COLO668 (cell line): ENCODE results near the gene MYO1H.
"Not testable (repeated sequence)": the region's sequence is repeated elsewhere in the genome, so short reads cannot be mapped to it uniquely, and the experiment has no call there.

Experiments
- DNase-seq: peaks from one replicate; lab custom pipeline; 2025; ENCODE audit not compliant: unreplicated experiment; lab: John Stamatoyannopoulos, UW

Gene MYO1H

GRCh38 chr12:109345428-109345827 is 2.3 kb upstream of the MYO1H start:
- DNase-seq = no peak

DNA sequence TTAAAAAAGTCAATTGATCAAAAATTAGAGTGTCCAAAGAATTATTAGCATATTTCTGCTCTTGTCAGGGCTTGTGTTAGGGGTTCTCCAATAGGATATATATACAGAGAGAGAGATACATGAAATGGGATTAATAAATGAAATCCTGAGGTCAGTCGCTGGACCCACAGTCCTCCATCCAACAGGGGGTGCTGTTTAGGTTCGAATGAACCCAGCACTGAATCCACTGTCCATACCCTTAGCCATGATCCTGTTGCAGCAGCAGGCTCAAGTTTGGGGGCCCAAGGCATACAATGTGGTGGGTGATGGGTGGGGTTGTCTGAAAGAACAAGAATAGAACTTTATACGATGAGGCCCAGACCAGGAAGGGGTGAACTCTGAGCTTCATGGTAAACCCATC is 780 bp upstream of the MYO1H start:
- no peak for DNase-seq

- DNase-seq = no peak
Measured at GRCh38 chr12:109352184-109352583, 4.5 kb downstream of the MYO1H start.

GRCh38 chr12:109356577-109356976 is 8.9 kb downstream of the MYO1H start:
- DNase-seq = no peak

DNA sequence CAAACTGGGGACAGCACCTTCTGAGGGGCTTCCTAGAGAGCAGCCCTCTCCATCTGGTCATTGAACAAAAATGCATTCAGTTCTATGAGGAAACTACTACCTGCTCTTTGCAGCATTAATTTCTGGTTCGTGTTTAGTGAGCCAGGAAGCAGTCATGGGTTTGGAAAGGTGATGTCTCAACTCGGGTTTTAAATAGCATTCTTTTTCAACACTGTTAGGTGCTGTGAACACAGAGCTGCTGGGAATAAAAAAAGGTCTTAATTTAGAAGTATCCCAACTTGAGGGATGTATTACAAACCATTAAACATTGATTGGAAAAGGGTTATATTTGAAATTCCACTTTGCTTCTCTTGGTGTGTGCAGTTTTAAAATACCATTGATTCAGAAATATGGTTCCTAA is 9.3 kb downstream of the MYO1H start:
- DNase-seq = no peak

DNA sequence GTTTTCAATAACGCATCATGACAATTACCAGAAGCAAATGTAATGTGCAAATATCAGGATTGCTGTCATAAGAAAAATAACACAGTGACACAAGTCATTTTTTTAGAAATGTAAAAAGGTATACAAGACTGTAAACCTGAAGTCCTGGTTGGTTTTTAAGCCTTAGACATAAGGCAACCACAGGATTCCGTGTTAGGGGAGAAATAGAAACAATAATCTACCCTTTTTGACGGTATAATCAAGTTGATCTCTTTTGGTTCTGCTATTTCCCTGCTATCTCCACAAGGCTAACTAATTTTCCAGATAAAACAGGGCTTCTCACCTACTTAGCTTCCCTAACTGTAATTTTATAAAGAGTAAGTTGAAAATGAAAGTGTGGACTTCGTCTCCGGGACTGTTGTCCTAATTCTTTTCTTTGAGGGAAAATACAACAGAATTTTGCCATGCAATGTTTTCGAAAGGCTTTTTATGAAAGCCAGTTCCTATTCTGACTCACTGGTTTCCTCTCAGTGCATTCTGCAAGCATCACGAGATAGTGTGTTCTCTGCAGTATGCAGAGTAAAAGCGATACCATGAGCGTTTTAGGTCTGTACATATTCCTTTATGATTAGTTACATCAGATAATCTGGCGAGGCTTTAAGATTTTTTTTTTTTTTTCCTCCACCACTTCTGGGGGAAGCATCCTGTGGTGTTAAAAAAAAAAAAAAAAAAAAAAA is 10.6 kb downstream of the MYO1H start:
- DNase-seq = no peak

- no peak for DNase-seq
Measured at GRCh38 chr12:109359131-109359690, 11.5 kb downstream of the MYO1H start.

- no peak for DNase-seq
Measured at GRCh38 chr12:109369831-109370230, 22.1 kb downstream of the MYO1H start.

DNA sequence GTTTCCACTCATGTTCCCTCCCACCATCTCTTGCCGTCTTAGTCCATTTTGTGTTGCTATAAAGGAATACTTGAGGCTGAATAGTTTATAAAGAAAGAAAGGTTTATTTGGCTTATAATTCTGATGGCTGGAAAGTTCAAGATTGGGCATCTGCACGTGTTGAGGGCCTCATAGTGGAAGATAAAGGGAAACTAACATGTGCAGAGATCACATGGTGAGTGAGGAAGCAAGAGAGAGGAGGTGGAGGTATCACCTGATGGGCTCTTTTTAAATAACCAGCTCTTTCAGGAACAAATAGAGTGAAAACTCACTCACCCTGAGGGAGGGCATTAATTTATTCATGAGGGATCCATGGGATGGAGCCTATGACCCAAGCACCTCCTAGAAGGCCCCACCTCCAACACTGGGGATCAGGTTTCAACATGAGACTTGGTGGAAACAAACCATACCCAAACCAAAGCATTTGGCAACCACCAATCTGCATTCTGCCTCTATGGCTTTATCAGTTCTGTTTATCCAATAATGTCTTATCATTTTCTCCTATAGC is 29.5 kb downstream of the MYO1H start:
- no peak for DNase-seq

DNA sequence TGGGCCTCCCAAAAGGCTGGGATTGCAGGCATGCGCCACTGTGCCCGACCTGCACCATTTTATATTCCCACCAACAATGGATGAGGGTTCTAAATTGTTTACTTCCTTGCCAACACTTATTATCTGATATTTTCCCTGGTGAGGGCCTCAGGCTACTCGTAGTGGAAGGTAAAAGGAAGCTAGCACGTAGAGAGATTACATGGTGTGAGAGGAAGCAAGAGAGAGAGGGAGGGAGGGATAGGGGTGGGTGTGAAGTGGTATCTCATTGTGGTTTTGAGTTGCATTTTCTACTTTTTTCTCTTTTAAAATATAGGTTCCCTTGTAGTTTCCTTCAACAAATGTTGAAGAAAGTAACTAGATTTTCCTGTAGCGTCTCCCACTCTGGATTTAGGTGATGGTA is 30.9 kb downstream of the MYO1H start:
- no peak for DNase-seq

GRCh38 chr12:109382031-109382430 is 34.3 kb downstream of the MYO1H start:
- DNase-seq = no peak

GRCh38 chr12:109383240-109383639 is 35.5 kb downstream of the MYO1H start:
- no peak for DNase-seq

DNA sequence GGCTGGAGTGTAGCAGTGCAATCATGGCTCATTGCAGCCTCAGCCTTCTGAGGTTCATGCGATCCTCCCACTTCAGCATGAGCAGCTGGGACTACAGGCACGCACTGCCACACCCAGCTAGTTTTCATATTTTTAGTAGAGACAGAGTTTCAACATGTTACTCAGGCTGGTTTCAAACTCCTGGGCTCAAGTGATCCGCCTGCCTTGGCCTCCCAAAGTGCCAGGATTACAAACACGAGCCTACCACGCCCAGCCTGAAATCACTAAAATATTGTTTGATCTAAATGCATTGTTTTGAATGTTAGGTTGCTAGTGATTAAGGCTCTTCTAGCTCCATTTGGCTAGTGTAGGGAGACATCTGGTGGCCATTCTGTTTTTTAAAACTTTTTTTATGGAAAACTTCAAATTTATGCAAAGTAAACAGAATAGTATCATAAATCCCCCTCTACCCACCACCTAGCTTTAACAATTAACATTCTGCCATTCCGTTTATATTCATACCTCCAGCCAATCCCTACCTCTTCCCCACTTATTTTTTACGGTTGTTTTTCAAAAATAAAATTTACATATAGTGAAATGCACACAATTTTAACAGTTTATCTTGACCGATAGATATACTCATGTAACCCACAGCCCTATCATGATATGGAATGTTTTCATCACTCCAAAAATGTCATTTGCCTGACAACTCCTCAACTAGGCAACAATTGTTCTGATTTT is 37.8 kb downstream of the MYO1H start:
- DNase-seq = no peak

- no peak for DNase-seq
Measured at GRCh38 chr12:109386059-109386433, 38.3 kb downstream of the MYO1H start.

DNA sequence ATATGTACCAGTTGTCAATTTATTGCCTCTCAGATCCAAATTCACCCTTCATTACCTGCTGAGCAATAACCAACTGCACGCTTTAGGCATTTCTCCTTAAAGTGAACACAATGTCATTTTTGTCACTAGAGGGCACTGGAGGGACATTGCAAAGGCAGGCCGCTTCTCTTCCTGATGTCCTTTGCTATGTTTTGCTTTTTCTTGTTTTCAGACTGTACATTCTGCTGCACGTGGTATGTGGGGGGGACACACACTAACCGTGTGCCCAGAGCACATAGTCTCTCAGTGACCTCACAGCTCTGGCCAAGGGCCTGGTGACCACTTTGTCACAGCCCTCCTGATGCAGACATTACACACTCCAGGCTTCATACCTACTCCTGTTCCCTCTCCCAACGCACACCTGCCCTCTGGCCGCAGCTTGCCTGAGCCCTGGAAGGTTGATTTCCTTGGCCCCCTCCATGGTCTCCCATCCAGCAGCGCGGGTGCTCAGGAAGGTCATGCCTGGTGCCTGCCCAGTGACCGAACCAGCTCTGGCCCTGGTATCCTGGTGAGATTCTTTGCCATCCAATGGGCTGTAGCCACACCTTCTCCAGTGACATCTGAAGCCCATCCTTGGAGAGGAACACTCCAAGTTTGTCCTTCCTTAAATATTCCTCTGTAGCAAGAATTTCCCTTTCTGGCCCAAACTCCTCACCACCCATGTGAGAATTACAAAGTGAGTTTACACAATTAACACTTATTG is 39.9 kb downstream of the MYO1H start:
- peak; percentile 13 for DNase-seq

DNA sequence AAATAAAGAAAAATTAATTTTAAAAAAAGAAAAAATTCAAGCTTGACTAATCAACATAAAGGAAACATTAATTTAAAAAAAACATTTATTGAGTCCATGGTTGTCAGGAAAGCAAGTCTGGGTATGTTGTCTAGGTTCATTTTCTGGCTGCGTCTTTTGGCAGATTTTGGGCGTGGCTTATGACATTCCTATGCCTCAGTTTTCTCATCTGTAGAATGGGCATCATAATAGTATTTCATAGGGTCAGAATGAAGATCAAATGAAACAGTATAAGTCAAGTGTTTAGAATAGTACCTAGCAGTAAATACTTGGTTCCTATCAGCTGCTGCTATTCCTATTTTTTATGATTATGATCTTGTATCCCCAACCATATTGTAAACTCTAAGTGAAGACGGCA is 40.5 kb downstream of the MYO1H start:
- DNase-seq = no peak

GRCh38 chr12:109389146-109389545 is 41.4 kb downstream of the MYO1H start:
- no peak for DNase-seq

GRCh38 chr12:109393437-109394345 is 46.0 kb downstream of the MYO1H start:
- DNase-seq = peak; percentile 45

GRCh38 chr12:109394891-109395290 is 47.2 kb downstream of the MYO1H start:
- DNase-seq = no peak

DNA sequence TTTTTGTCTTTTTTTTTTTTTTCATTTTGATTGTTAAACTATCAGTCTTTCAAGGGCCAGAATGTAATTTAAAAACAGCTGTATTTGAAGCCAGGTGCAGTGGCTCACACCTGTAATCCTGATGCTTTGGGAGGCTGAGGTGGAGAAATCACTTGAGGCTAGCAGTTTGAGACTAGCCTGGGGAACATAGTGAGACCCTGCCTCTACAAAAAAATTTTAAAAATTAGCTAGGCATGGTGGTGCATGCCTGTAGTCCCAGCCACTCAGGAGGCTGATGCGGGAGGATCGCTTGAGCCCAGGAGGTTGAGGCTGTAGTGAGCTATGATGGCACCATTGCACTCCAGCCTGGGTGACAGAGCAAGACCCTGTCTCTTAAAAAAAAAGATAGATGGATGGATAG is 57.1 kb downstream of the MYO1H start:
- DNase-seq = not testable (repeated sequence)
